HG03565 (cell line): ENCODE measurements around the gene CCNG1.

Experiments
- ATAC-seq: cut with Tn5 transposase; IDR thresholded peaks from one replicate; pipeline ENCODE4 v1.9.1; 2021; ENCODE audit warnings: mild to moderate bottlenecking, moderate library complexity; ENCODE audit not compliant: unreplicated experiment

CCNG1 gene

DNA sequence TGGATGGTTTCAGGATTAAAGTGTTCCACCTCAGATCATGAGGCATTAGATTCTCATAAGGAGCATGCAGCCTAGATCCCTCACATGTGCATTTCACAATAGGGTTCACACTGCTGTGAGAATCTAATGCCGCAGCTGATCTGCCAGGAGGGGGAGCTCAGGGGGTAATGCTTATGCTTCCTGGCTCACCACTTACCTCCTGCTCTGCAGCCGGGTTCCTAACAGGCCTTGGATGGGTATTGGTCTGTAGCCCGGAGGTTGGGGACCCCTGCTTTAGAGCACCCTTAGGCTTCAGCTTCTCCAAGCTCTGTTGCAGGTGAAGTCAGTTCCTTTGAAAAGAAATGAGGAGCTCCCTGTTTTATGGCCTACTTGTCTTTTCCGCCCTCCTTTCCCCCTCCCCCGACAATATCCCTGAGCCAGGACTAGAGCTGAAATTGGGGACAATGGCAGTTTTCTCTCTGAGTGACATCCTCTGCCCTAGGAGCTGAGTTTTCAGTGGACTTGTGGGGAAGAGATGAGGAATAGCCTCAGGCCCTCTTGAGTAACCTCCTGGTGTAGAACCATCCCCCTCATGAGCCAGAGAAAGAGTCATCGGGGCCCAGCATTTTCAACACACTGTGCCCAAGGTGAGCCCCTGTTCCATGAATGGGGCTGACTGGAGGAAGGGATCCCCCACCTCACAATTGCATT, 51.8 kb downstream of the CCNG1 start:
- no peak for ATAC-seq

DNA sequence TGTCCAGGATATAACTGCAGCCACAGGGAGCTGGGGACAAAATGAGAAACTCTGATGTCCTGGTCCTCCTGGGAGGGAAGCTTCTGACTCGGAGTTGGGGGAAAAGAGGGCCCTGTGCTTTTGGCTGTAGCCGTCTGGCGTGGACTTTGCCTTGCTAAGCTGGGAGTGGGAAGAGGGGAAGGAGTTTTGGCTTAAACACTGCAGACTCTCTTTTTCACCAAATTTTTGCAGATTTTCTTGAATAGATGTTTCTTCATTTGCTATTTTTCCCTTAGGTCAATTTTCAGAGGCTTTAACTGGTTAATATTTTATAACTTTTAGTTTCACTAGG, 52.3 kb downstream of the CCNG1 start:
- no peak for ATAC-seq
